Activated CD4-positive, alpha-beta T cell treated with anti-CD3 and anti-CD28 coated beads, Interleukin-2, amount 50 U/mL, for 4 hours (primary cell): ENCODE results near the gene SLC7A5.
A peak's percentile ranks its signal among the peaks of the same experiment; 100 is the strongest.
"Not testable (repeated sequence)": the region's sequence is repeated elsewhere in the genome, so short reads cannot be mapped to it uniquely, and the experiment has no call there.

Source experiments
- DNase-seq, 2 experiments: peaks; one replicate each; pipeline ENCODE4 v3.0.0-alpha.2; 2020

The SLC7A5 gene

GRCh38 chr16:87818533-87819161, 50.7 kb downstream of the SLC7A5 start:
- no peak for DNase-seq

DNA sequence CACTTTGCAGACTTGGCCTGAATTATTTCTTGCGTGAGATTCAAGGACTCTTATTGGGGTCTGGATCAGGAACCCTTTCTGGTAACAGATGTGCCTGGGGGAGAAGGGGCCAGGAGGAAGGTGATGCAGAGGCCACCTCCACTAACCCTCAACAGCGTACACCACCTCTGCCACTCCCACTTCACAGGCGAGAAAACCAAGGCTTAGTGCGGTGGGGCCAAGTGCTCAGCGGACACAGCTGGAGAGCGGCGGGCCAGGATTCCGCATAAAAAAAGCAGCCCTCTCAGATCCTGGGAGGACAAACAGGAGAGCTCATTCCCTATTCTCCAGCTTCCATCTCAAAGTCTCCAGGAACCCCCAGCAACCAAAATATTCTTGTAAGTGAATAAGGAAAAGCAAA, 51.4 kb downstream of the SLC7A5 start:
- no peak for DNase-seq

DNA sequence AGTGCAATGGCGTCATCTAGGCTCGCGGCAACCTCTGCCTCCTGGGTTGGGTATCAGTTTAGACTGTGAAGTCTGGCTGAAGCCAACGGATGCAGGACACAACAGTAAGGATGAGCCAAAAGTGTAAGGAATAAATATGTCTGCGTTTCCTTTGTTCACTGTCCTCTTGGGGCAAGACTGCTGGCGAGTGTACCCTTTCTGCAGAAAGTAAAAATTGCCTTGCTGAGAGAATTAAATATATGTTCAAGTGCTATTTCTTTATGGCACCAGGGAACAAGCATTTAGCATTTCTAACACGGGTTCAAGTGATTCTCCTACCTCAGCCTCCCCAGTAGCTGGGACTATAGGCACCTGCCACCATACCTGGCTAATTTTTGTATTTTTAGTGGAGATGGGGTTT, 51.9 kb downstream of the SLC7A5 start:
- DNase-seq = not testable (repeated sequence)

DNA sequence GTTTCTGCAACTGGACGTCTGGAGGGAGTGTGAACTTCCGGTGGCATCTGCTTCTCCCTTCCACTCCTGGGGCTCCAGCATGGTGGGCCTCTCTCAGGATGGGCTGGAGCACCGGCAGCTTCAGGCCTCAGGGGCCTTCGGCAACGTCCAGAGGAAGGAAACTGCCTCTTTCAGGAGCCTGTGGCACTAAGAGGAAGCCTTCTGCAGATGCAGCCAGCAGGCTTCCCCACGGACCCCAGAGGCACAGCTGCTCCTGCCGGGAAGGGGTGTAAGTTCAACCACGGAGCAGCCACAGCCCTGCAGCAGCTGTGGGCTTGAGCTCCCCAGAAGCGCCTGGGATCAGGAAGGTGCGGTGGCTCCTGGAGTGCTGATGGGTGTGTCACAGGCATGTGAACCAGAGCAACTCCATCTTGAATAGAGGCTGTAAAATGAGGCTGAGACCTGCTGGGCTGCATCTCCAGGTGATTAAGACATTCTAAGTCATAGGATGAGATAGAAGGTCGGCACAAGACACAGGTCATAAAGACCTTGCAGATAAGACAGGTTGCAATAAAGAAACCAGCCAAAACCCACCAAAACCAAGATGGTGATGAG, 52.7 kb downstream of the SLC7A5 start:
- no peak for DNase-seq

DNA sequence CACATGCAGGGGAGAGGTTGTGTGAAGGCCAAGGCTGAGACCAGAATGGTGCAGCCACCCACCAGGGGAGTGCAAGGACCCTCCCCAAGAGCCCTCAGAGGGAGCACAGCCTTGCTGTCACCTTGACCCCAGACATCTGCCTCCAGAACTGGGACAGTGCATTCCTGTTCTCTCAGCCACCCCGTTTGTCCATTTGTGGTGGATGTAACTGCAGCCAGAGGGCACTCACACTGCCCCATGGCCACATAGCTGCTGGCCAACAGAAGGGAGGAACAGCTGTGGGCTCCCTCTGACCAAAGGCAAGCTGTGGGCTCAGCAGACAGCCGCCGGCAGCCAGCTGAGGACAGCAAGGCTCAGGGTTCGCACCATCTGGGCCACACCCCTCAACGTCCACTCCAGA, 53.7 kb downstream of the SLC7A5 start:
- DNase-seq = no peak

- no peak for DNase-seq
These were observed 57.1 kb downstream of the SLC7A5 start for GRCh38 chr16:87812200-87812656.

DNA sequence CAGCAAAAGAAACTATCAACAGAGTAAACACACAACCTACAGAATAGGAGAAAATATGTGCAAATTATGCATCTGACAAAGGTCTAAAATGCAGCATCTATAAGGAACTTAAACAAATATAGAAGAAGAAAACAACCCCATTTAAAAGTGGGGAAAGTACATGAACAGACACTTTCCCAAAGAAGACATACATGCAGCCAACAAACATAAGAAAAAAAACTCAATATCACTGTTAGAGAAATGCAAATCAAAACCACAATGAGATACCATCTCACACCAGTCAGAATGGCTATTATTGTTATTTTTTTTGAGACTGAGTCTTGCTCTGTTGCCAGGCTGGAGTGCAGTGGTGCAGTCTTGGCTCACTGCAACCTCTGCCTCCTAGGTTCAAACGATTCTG, 57.9 kb downstream of the SLC7A5 start:
- not testable (repeated sequence) for DNase-seq

GRCh38 chr16:87809150-87809902, 60.0 kb downstream of the SLC7A5 start:
- no peak for DNase-seq

DNA sequence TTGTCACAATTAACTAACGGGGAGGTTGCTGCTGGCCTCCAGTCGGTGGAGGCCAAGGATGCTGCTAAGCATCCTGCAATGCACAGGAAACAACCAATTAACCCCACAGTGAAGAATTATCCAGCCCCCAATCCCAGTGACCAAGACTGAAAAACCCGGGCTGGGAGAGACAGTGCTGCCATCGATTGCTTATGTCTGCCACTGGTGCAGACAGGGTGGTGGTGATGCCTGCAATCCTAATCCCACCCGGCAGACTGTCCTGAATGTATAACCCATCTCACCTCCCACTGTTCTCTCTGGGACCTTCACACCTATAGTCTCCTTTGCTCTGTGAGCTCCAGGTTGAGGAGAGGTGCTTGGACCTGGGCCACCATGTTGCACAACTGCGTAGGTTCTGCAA, 61.2 kb downstream of the SLC7A5 start:
- DNase-seq = no peak

- peak; percentile 59 to 67 for DNase-seq
These were observed 62.4 kb downstream of the SLC7A5 start for GRCh38 chr16:87806641-87807546.

DNA sequence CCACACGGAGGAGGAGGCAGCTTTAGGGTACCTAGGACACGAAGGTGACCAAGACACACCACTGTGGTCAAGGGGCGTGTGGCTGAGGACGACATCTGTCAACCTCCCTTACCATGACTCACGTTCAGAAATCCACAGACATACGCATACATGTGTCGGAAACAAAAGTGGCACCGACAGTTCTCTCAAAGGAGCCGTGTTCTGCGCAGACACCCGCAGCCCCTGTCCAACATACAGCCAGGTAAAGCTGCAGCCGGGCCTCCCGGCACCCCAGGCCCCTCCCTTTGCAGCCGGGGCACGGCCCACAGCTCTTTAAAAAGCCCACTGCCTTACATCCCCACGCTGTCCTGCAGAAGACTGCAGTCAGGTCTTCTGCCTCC, 63.1 kb downstream of the SLC7A5 start:
- peak in 1 of 2 experiments; percentile 16 for DNase-seq

DNA sequence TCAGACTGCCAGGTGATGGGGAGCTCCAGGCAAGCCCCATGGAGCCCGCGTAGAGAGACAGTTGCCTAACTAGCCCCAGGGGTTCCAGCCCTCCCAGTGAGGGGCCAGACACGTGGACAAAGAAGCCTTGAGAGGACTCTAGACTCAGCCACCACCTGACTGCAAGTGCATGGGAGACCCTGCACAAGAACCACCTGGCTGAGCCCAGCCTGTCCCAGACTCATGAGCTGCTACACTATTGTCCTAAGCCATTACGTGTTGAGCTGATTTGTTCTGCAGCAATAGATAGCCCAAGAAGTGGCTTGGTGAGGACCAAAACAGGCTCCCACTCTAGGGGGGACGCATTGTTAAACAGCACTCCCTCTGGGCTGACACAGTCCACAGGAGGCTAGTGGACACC, 65.9 kb downstream of the SLC7A5 start:
- no peak for DNase-seq

DNA sequence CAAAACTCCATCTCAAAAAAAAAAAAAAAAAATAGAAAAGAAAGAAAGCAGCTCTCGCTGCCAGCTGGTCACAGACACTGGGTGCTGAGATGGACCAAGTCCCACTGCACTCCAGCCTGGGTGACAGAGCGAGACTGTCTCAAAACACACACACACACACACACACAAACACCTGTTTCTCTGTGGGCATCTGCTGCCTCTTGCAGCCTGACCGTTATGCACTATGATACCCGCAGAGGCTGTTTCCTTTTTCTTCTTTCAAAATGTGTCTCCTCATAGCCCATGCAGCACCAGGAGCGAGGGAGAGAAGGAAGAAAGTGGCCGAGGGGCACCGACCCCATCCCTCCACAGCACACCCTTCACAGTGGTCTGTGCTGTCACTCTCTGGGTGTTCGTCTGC, 66.6 kb downstream of the SLC7A5 start:
- DNase-seq = no peak

GRCh38 chr16:87801679-87802259, 67.5 kb downstream of the SLC7A5 start:
- no peak for DNase-seq

DNA sequence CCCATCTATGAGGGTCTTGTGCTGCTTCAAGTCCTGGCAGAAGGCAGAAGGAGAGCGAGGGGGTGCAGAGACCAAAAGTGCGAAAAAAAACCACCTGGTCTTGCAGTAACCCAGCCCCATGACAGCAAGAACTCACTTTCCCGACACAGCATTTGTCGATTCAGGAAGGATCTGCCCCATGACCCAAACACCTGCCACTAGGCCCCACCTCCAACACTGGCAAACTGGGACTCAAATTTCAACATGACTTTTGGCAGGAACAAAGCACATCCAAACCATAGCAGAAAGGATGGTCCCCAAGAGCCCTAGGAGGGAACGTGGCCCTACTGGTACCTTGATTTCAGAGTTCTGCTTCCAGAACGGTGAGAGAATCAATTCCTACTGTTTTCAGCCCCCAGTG, 68.8 kb downstream of the SLC7A5 start:
- no peak for DNase-seq

DNA sequence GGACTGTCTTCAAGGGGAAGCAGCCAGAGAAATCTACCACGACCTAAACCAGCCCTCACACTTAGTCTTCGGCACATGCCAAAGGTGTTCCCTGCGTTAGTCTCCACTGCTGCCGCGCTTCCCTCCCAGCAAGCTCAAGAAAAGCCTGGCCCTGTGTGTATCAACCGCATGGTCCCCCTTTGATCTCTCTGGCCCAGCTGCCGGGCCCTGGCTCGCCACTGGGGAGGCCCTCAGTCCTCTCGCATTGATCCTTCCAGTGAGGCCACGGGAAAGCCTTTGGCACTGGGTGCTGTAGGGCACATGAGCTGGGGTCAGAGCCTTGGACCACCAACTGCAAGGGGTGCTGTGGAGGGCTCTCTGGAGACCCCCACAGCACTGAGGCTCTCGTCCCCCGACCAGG, 74.0 kb downstream of the SLC7A5 start:
- DNase-seq = no peak

DNA sequence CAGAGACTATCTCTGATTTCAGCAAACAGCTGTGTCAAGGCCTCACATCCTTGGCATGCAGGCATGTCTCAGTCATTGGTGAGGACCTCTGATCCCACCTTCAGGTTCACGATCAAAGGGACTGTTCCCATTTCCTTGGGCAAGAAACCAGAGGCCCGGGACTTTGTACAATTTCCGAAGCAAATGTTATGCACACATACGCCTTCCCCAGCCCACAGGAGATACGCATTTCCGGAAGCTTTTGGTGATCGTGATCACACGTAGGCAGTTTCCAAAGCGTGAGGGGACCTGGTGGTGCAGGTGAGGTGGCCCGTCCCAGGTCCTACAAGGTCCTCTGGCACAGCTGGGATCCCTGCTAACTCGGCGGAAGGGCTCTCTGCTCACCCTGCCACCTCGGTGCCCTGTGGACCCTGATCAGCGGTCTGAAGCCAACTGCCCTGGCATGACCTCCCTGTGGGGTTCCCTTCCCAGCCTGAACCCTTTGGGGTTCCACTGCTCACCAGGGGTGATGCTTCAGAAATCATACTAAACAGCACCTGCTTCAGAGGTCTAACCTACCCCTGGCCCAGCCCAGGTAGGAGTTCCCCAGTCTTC, 74.7 kb downstream of the SLC7A5 start:
- DNase-seq = no peak

GRCh38 chr16:87792205-87792565, 77.1 kb downstream of the SLC7A5 start:
- no peak for DNase-seq

DNA sequence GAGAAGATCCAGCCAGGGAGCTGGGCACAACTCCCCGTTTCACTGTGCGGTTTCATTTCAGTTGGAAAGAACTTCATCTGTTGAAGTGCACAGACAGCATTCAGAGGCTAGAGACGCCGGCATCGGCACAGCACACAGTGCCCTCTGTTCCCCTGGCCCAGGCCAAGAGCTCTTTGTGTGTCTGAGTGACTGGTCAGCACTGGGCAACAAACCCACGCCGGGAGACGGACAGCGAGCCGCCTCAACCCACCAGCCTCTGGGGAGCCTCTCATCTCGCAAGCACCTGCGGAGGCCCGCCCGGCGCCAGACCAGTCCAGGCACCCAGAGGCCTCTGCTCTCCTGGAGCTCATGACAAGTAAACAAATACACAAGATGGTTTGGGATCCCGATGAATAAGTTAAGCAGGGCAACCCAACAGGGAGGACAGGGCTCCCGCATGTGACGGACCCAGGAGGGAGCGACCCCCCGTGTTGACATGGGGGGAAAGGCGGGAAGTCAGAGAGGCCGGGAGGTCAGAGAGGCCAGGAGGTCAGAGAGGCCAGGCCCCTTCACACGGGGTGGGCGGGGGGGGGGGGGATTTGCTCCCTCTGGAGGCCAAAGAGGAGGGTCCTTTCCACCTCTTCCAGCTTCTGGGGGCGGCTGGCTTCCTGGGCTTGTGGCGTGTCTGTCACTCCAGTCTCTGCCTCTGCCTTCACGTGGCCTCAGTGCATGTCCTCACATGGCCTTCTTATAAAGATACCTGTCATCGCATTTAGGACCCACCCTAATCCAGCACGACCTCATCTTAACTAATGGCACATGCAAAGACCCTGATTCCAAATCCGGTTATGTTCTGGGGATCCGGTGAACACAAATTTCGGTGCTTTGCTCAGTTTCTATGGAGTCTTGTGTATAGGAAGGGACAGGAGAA, 77.8 kb downstream of the SLC7A5 start:
- DNase-seq = no peak

DNA sequence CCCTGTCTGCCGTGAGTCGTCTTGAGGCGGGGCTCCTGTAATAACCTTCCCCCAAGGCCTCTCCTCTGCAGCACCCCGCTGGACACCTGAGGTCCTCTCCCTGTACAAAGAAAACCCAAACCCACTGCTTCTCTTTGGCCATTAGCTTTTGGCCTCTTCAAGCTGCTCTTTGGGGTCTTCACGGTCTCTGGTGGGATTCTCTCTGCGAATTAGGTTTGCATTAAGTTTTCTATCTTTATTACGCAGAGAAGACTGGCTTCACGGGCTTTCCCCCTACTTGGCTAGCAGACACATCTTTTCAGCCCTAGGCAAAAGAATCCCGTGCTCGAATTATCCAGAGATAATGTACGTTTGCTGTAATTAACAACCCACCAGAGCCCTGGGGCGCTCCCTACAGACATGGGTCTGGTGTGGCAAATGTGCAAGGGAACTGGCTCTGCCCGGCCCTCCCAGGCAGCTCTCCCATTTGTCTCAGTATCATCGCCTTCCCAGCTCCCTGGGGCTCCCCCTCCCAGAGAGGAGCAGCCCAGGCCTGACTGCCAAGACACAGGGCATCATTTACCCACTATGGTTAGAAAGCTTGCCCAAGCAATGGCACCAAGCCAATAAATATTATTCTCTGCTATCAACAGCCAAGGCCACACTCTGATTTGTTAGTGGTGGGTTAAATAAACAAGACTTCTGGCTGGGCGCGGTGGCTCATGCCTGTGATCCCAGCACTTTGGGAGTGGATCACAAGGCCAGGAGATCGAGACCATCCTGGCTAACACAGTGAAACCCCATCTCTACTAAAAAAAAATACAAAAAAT, 78.8 kb downstream of the SLC7A5 start:
- no peak for DNase-seq
